ENCODE results near the gene HOGA1.

The HOGA1 gene

DNA sequence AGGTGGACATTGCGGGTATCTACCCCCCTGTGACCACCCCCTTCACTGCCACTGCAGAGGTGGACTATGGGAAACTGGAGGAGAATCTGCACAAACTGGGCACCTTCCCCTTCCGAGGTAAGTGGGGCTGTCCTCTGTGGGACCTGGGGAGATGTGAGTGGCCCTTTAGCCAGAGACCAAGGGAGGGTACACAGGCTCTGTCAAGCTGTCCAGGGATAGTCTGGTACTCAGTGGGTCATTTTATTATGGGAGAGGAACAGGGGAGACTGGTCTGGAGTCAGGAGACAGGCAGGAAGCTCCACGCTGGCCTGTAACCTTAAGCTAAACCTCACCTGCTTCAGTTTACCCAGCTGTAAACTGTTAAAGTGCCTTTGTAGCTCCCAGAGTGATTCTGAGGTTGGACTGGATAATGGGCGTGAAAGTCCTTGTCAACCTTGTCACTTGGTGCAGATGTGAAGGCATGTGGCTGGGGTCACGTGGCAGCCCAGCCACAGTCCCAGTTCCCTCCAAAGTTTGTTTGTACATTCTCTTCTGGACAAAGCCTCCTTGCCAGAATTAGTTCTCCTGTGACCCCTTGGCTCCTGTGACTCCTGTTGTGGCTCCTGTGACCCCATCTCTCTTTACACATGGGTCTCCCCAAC, 729 bp downstream of the HOGA1 start:
- Histone ChIP-seq H3K4me3 (replicated peaks; ENCODE audit: insufficient read depth, low read length) (no peak overlapping the region), H3K27ac (replicated peaks) (no peak overlapping the region)
- TF ChIP-seq, protein P1, sequence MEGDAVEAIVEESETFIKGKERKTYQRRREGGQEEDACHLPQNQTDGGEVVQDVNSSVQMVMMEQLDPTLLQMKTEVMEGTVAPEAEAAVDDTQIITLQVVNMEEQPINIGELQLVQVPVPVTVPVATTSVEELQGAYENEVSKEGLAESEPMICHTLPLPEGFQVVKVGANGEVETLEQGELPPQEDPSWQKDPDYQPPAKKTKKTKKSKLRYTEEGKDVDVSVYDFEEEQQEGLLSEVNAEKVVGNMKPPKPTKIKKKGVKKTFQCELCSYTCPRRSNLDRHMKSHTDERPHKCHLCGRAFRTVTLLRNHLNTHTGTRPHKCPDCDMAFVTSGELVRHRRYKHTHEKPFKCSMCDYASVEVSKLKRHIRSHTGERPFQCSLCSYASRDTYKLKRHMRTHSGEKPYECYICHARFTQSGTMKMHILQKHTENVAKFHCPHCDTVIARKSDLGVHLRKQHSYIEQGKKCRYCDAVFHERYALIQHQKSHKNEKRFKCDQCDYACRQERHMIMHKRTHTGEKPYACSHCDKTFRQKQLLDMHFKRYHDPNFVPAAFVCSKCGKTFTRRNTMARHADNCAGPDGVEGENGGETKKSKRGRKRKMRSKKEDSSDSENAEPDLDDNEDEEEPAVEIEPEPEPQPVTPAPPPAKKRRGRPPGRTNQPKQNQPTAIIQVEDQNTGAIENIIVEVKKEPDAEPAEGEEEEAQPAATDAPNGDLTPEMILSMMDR (IDR thresholded peaks at IDR 0.05; ENCODE audit: insufficient read depth, low read length), result no peak
- TF ChIP-seq POLR2AphosphoS5 (IDR thresholded peaks at IDR 0.05; ENCODE audit: low read depth) (no peak), SPI1 (IDR thresholded peaks at IDR 0.05; ENCODE audit: borderline replicate concordance, low read depth) (no peak), GABPA (IDR thresholded peaks at IDR 0.05; ENCODE audit: low read depth) (no peak), REST (IDR thresholded peaks at IDR 0.05; ENCODE audit: insufficient replicate concordance, low read depth) (no peak)

DNA sequence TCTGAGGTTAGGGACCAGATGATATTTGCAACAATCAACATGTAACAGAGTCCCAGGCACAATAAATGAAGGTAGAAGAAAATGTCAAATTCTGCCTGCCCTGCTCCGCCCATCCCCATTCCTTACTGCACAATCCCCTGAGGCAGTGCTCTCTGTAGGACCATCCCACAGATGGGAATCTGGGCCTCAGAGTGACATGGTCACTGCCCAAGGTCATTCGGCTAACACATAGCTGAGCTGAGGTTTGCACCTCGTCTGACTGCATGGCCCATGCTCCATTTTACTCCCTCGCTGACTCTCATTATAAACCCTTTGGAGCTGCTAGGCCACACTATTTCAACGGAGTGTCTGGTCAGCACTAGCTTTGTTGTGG, 1.2 kb downstream of the HOGA1 start:
- DNase-seq (ENCODE audit: low read depth in 1 of 2, low spot score in 1 of 2), result no peak
- no peaks in the 10 kb centered on the region for H3K27me3 ChIP-seq (ENCODE audit: insufficient read depth, poor library complexity, severe bottlenecking)
- H3K4me3 ChIP-seq (replicated peaks; ENCODE audit: insufficient read depth, low read length), result no peak overlapping the region
- H3K27ac ChIP-seq (replicated peaks), result no peak overlapping the region
- no peak for TF ChIP-seq GABPA (IDR thresholded peaks at IDR 0.05; ENCODE audit: low read depth)
- no peak for TF ChIP-seq REST (IDR thresholded peaks at IDR 0.05; ENCODE audit: insufficient replicate concordance, low read depth)
- TF ChIP-seq POLR2AphosphoS5 (IDR thresholded peaks at IDR 0.05; ENCODE audit: low read depth), result no peak
- TF ChIP-seq, protein P1 (IDR thresholded peaks at IDR 0.05; ENCODE audit: insufficient read depth, low read length), result no peak
- no peak for TF ChIP-seq SPI1 (IDR thresholded peaks at IDR 0.05; ENCODE audit: borderline replicate concordance, low read depth)

More for the DNA sequence above, 729 bp downstream of the HOGA1 start:
- DNase-seq (ENCODE audit: low read depth in 1 of 2, low spot score in 1 of 2), result no peak
- no peaks in the 10 kb centered on the region for H3K27me3 ChIP-seq (ENCODE audit: insufficient read depth, poor library complexity, severe bottlenecking)

DNA sequence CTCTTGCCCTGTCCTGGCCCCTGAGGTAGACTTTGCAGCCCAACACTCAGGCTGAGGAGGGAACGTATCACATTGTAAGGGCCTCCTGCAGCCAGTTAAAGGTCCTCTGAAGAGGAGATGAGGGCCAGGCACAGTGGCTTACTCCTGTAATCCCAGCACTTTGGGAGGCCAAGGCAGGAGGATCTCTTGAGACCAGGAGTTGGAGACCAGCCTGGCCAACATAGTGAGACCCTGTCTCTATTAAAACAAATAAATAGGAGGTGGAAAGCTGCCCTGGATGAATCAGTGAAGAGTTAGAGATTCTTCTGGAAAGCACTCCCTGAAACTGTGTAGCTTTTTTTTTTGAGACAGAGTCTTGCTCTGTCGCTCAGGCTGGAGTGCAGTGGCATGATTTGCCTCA, 3.0 kb downstream of the HOGA1 start:
- no peak for DNase-seq (ENCODE audit: low read depth in 1 of 2, low spot score in 1 of 2)
- no peak for TF ChIP-seq POLR2AphosphoS5 (IDR thresholded peaks at IDR 0.05; ENCODE audit: low read depth)
- no peak for TF ChIP-seq GABPA (IDR thresholded peaks at IDR 0.05; ENCODE audit: low read depth)
- TF ChIP-seq REST (IDR thresholded peaks at IDR 0.05; ENCODE audit: insufficient replicate concordance, low read depth), result no peak
- TF ChIP-seq SPI1 (IDR thresholded peaks at IDR 0.05; ENCODE audit: borderline replicate concordance, low read depth), result no peak
- TF ChIP-seq, protein P1 (IDR thresholded peaks at IDR 0.05; ENCODE audit: insufficient read depth, low read length), result no peak
- no peak overlapping the region for H3K27ac ChIP-seq (replicated peaks)
- H3K4me3 ChIP-seq (replicated peaks; ENCODE audit: insufficient read depth, low read length), result no peak overlapping the region
- no peaks in the 10 kb centered on the region for H3K27me3 ChIP-seq (ENCODE audit: insufficient read depth, poor library complexity, severe bottlenecking)

All from HL-60 (cell line).